HG03457 (cell line): ENCODE measurements around the gene GTPBP2.
"Not testable (repeated sequence)": the region's sequence is repeated elsewhere in the genome, so short reads cannot be mapped to it uniquely, and the experiment has no call there.

ENCODE experiments used
- ATAC-seq: cut with Tn5 transposase; IDR thresholded peaks from one replicate; pipeline ENCODE4 v1.9.1; 2021; ENCODE audit warnings: moderate number of reproducible peaks; ENCODE audit not compliant: unreplicated experiment

The GTPBP2 gene

DNA sequence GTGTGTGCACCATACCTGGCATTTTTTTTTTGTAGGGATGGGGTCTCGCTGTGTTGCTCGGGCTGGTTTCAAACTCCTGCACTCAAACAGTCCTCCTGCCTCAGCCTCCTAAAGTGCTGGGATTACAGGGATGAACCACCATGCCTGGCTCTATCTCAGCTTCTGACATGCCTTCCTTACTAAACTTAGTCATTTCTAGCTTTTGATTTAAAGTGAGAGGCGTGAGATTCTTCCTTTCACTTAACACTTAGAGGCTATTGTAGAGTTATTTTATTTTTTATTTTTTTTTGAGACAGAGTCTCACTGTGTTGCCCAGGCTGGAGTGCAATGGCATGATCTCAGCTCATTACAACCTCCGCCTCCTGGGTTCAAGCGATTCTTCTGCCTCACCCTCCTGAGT lies 33.9 kb upstream of the GTPBP2 start:
- not testable (repeated sequence) for ATAC-seq

DNA sequence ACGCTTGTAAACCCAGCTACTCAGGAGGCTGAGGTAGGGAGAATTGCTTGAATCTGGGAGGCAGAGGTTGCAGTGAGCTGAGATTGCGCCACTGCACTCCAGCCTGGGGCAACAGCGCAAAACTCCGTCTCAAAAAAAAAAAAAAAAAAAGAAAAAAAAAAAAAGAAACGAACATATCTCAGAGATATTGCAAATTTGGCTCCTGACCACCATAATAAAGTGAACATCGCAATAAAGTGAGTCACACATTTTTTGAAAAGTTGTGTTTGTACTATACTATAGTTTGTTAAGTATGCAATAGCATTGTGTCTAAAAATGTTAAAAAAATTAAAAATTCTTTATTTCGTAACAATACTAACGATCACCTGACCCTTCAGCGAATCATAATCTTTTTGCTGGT lies 29.1 kb upstream of the GTPBP2 start:
- ATAC-seq, result no peak

DNA sequence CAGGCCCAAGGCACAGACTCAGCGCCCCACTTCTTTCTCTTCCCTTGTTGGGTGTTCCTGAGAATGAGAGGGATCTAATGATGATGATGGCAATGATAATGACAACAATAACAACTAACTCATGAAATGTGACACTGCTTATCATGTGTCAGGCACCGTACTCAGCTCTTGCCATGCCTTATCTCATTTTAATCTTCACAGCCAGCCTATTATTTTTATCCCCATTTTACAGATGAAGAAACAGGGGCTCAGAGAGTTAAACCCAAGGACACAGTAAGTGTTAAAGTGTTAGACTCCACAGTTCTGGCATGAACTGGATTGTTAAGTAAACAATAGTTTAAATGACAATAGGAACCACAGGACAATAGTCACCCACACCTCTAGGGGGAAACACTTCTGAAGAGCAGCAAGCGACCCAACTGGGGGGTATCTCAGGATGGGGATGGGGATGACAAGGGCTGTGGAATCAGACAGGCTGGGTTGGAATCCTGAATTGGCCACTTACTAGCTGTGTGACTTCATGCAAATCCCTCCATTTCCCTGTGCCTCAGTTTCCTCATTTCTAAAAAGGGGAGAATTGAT lies 28.2 kb upstream of the GTPBP2 start:
- ATAC-seq, result no peak

DNA sequence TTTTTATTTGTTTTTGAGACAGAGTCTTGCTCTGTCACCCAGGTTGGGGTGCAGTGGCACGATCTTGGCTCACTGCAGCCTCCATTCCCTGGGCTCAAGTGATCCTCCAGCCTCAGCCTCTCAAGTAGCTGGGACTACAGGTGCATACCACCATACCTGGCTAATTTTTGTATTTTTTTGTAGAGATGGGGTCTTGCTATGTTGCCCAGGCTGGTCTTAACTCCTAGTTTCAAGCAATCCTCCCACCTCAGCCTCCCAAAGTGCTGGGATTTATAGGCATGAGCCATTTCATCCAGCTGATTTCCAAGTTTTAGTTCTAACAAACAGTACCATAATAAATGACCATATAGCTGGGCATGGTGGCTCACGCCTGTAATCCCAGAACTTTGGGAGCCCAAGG lies 23.8 kb upstream of the GTPBP2 start:
- ATAC-seq, result not testable (repeated sequence)

DNA sequence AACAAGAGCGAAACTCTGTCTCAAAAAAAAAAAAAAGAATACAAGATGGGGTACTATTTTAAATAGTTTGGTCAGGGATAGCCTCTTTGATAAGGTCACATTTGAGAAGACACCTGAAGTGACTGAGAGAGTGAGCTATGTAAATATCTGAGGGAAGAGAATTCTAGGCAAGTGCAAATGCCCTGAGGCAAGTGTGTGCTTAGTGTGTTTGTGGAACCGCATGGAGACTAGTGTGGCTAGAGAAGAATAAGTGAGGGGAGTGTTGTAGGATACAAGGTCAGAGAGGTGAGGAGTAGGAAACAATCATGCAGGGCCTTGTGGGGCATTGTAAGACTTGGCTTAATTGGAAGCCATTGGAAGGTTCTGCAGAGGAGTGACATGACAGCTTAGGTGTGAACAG lies 19.2 kb upstream of the GTPBP2 start:
- no peak for ATAC-seq

DNA sequence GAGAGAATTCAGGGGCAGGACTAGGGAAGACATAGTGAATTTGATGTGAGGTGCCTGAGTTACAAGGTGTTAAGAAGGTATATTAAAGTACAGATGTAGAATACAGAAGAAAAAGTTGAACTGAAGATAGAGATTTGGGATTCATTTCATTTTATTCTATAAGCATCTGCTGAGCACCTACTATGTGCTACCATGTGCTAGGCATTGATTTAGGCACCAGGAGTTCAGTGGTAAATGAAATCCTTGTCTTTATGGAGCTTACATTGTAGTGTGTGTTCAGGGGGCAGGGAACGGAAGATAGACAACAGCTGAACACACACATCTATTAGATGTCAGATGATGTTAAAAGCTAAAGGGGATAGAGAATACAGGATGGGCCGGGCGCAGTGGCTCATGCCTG lies 18.5 kb upstream of the GTPBP2 start:
- ATAC-seq, result no peak

DNA sequence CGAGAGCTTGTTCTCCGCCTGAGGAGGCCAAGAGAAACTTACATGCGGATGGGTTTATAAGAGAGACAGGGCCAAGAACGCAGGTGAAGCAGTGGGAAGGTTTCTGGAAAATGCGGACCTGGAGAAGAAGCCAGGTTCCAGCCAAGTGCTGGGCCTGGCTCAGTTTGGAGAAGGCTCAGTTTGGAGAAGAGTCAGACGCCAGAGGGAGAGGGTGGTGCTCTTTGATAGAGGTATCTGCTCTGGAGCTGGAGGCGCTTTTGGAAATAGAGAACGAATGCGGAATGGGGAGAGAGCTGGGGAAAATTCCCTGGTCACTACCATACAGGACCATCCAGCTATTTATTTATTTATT lies 16.5 kb upstream of the GTPBP2 start:
- ATAC-seq, result no peak

DNA sequence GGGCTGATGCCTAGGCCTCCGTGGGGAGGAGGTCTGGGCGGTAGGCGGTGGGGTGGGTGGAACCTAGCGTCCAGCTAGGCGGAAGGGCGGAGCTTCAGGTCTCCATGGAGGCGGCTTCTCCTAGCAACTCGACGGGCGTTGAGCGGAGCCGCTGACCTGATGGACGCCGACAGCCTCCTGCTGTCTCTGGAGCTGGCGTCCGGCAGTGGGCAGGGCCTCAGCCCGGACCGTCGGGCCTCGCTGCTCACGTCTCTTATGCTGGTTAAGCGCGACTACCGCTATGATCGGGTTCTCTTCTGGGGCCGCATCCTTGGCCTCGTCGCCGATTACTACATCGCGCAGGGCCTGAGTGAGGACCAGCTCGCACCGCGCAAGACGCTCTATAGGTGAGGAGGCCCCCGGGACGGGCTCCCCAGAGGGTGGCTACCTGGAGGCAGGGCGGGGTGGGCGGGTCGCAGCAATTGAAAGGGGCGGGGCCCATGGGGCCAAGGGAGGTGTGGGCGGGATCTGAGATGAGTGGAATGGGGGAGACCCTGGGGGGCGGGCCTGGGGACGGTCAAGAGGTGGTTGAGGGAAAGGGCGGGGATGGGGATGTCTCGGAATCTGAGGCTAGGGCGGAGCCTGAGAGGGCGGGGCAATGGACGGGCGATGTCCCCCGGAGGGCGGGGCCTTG lies 16.0 kb upstream of the GTPBP2 start, which contains the start of gene RSPH9:
Gene RSPH9, plus strand, starts transcription at position 97 of the 673 bp plus-strand sequence. Its CDS starts 63 bp downstream, at position 160.
- no peak for ATAC-seq

DNA sequence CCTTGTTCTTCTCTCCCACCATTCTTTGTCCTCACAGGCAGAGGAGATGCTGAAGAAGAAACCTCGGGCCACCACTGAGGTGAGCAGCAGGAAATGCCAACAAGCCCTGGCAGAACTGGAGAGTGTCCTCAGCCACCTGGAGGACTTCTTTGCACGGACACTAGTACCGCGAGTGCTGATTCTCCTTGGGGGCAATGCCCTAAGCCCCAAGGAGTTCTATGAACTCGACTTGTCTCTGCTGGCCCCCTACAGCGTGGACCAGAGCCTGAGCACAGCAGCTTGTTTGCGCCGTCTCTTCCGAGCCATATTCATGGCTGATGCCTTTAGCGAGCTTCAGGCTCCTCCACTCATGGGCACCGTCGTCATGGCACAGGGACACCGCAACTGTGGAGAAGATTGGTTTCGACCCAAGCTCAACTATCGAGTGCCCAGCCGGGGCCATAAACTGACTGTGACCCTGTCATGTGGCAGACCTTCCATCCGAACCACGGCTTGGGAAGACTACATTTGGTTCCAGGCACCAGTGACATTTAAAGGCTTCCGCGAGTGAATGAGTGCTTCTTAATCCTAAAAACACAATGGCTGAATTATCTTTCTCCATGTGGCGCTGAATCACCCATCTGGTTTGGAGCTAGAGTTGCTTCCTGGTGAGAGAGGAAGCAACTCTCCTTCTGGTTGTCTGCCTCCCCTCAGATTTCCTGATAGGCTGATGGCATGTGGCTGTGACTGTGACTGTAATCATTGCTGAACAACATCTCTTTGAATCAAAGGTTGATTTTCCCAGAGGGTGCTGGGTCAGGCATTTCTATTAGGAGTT lies 11.1 kb upstream of the GTPBP2 start:
- no peak for ATAC-seq

DNA sequence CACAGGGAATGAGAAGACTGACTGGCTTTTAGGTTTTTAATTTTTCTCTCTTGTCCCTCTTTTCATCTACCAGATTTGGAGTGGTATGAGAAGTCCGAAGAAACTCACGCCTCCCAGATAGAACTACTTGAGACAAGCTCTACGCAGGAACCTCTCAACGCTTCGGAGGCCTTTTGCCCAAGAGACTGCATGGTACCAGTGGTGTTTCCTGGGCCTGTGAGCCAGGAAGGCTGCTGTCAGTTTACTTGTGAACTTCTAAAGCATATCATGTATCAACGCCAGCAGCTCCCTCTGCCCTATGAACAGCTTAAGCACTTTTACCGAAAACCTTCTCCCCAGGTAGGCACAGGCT lies 7.2 kb upstream of the GTPBP2 start:
- no peak for ATAC-seq

DNA sequence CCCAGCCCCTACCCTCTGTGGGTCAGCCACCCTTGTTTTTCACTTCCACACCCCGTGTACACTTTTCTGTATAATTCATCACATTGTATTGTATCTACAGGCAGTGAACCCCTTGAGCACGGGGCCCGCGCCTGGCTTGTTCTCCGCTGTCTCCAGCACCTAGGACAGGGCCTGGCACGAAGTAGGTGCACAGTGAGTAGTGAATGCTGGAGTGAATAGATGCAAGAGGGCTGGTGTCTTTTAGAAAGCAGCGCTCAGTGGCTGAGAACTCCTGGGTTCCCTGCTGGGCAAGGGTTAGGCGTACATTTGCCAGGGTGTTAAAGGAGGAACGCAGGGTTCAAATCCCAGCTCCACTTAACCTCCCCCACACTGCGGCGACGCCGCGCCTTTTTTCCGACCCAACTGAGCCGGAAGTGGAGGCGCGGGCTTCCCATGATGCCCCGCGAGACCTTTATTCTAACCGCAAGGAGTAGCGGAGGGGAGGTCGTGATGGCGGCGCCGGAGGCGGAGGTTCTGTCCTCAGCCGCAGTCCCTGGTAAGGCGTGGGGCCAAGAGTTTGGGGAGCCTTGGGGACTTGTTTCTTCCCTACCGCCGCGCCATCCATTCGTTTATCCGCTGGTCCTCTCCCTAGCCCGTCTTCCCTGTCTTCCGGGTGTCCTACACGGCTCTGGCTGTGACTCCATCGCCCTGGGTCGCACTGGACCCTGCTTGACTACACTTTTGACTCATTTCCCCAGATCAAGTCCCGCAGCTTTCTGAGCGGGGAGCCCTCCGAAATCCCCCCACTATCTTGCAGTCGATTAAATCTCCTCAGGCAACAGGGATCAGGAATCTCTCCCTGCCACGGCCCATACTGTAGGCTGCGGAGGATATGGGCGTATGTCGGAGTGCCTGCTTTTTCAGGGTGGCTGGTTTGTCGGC lies 6.6 kb upstream of the GTPBP2 start, which contains the start of gene MAD2L1BP:
Gene MAD2L1BP, plus strand, starts transcription at position 454 of the 921 bp plus-strand sequence. Its CDS starts 36 bp downstream, at position 490.
- no peak for ATAC-seq

DNA sequence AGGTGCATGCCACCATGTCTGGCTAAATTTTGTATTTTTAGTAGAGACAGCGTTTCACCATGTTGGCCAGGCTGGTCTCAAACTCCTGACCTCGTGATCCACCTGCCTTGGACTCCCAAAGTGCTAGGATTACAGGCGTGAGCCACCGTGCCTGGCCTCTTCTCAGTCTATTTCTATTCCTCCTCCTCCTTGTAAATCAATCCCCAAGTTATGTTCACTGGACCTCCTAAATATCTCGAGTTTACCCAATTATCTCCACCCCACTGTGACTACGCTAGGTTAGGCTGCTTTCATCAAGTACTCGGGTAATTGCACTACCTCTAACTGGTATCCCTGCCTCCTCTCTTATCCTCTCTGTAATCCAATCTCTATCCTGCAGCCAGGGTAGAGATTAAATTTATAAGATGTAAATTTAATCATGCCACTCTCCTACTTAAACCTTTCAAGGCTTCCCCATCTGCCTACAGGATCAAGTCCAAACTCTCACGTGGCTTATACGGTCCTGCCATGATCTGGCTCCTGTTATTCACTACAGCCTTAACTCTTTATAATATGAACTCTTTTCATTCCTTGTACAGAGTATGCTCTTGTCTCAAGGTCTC lies 5.7 kb upstream of the GTPBP2 start:
- ATAC-seq, result no peak

DNA sequence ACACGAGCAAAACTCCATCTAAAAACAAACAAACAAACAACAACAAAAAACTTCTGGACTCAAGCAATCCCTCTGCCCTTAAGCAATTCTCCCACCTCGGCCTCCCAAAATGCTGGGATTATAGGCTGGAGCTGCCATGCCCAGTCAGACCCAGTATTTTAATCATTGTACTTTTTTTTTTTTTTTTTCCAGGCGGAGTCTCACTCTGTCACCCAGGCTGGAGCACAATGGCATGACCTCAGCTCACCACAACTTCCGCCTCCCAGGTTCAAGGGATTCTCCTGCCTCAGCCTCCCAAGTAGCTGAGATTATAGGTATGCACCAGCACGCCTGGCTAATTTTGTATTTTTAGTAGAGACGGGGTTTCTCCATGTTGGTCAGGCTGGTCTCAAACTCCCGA lies 3.9 kb upstream of the GTPBP2 start:
- not testable (repeated sequence) for ATAC-seq

DNA sequence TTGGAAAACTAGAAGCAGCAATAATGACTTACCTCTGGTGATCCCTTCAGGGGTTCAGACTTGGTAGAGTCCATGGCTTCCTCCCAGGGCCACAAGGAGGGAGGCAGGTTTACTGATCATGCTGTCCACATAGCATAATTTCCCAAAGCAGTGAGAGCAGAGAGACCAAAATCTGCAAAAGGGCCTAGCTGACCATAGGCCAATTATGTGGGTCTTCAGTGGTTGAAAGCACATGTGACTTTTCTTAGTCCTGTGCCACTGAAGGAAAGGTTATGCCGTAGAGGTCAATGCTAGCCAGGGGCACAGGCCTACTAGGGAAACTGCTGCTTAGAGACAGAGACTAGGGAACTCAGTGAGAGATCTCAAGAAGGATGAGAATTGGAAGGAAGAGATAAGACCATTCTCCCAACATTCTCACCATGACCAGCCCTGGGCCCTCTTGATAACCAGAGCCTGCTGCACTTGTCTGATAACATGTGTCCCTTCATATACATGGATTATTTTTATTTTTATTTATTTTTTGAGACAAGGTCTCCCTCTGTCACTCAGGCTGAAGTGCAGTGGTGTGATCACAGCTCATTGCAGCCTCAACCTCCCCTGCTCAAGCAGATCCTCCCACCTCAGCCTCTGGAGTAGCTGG lies 2.0 kb upstream of the GTPBP2 start:
- no peak for ATAC-seq

DNA sequence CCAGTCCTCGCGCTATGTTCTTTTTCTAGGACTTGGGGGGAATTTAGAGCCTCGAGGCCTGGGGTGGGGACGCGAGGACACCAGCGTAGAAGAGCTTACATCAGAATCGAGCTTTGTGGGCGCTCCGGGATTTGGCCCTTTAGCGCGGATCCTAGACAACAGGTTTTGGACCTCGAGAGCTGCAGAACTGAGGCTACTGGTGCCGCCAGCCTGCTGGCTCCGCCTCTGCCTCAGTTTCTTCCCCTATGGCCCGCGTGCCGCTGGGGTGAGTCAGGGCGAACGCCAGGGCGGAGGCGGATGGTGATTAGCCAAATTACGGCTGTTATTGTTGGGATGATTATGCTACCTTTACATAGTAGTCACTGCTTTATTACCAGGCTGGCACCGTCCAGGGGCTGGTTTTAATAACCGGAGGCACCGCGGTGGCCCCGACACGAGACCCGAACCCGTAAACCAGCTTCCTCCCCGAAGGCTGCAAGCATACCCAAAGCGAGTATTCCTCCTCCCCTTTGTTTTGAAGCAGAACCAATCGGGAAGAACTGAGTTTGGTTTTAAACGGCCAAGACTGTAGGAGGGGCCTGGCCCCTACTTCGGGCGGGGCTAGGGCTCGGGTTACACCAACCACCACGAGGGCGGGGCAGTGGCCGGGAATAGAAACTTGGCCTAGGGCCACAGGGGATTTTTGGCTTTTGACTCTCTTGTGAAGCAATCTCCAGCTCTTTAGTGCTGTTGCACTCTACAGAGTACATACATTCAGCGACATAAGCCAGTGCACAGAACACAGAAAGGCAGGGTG lies 639 bp upstream of the GTPBP2 start:
- peak; percentile 55 for ATAC-seq

DNA sequence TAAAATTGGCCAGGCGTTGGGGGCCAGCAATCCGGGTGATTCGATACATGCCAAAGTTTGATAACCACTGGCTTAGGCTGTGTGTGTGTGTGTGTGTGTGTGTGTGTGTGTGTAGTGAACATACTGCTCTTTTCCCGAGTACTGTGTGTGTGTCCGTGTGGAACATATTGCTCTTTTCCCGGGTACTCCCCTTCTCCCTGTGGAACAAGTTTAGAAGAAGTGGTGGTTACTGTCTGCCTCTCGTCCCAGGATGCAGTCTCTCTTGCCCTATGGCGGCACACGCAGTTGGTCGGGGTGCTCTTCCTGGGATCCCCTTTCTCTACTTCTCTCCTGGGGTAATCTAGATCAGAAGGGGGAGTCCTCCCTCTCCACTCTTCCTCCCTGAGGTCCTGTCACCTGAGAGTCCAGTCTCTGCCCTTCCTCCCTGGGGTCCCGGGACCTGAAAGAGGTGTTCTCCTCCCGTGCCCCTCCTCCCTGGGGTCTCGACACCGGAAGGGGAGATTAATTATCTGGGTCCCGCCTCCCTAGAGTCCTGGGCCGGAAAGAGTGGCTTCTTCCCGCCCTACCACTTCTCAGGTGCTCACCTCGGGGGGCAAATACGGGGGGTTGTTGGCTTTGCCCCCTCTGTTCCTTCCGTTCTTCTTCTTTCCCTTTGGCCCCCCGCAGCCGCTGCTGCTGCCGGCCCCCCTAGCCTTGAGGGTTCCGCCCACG lies 516 bp downstream of the GTPBP2 start:
- no peak for ATAC-seq

DNA sequence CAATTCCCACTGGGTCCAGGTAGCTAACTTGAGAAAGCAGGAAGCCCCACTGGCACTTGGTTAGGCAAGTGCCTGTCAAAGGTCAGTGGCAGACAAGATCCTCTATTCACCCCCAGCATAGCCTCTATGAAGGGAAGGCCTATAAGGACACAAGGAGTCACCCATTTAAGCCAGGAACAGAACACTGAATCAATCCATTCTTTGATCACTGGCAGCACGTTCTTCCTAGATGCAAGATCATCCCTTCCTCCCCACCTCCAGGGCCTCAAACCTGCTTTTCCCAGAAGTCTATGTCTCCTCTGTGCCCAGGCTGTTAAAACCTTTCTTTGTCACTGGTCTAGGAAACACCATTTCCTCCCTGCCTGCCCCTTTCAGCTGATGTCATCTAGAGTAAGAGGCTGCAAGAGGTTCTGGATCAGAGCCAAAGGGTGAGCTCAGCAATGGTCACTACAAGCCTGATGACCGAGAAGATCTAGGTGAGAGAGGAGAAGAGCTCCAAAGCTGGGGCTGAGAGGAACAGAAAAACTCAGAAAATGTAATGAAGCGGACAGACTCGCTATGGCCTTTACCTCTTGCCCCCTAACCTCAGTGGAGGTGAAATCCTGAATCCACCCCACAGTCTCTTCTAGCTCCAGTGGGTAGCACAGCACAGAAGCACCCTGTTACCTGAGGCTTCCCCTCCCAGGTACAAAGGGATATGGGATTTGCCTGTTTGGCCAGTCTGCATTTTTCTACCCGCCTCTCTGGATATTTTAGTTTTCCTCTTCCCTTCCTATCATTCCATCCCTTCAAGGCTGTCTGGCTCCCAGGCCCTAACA lies 1.8 kb downstream of the GTPBP2 start:
- no peak for ATAC-seq
